NCI-H1092 (cell line): ENCODE data around the gene KRT81.
A peak's percentile ranks its signal among the peaks of the same experiment; 100 is the strongest.
"Not testable (repeated sequence)": the region's sequence is repeated elsewhere in the genome, so short reads cannot be mapped to it uniquely, and the experiment has no call there.

Experiments
- DNase-seq: peaks from one replicate; lab custom pipeline; 2025; lab: John Stamatoyannopoulos, UW

The KRT81 gene

DNA sequence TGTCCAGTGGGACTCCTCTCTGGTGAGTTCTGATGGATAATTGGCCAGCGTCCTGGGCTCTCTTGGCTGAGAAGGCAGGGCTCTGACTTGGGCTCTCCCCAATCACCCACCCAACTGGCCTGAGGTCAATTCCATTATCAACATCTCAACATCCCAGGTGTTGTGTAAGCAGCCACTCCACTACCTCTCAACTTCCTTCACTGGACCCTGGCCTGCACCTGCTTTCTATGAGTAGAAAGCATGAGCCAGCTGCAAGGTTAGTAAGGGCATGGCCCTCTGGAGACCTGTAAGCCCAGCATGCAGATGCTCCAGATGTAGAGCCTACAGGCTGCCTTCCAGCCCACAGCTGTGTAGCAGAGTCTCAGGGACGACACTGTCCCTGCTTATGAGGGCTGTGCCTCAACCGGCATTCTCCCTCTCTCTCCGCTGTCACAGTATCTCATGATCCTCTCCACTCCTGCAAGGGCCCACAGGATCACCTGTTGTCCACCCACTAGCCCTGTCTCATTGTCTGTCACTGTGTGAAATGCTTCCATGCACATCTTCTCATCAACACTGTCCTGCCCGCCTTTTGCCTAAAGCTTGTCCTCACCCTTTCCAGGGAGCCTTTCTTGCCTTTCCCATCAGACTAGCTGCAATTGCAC lies 5.4 kb upstream of the KRT81 start:
- DNase-seq = no peak

- DNase-seq = no peak
These were observed 4.3 kb upstream of the KRT81 start for GRCh38 chr12:52295663-52296062.

DNA sequence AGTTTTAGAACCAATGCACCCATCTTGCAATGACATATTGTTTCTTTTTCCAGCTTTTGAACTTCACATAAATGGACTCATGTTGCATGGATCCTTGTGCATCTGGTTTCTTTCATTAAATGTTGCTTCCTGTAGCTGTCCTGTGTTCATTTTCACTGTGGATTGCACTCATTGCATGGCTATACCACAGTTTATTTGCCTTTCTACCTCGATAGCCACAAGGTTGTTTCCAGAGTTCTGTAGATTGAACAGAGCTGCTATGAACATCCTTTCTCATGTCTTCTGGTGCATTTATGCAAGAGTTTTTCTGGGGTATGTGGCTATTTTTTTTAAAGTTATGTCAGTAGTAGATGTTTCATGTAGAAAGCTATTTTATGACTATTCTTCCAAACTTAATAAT lies 3.5 kb upstream of the KRT81 start:
- DNase-seq = no peak

GRCh38 chr12:52293926-52294325 lies 2.6 kb upstream of the KRT81 start:
- no peak for DNase-seq

- DNase-seq = not testable (repeated sequence)
These were observed 725 bp downstream of the KRT81 start for GRCh38 chr12:52290483-52291134.

DNA sequence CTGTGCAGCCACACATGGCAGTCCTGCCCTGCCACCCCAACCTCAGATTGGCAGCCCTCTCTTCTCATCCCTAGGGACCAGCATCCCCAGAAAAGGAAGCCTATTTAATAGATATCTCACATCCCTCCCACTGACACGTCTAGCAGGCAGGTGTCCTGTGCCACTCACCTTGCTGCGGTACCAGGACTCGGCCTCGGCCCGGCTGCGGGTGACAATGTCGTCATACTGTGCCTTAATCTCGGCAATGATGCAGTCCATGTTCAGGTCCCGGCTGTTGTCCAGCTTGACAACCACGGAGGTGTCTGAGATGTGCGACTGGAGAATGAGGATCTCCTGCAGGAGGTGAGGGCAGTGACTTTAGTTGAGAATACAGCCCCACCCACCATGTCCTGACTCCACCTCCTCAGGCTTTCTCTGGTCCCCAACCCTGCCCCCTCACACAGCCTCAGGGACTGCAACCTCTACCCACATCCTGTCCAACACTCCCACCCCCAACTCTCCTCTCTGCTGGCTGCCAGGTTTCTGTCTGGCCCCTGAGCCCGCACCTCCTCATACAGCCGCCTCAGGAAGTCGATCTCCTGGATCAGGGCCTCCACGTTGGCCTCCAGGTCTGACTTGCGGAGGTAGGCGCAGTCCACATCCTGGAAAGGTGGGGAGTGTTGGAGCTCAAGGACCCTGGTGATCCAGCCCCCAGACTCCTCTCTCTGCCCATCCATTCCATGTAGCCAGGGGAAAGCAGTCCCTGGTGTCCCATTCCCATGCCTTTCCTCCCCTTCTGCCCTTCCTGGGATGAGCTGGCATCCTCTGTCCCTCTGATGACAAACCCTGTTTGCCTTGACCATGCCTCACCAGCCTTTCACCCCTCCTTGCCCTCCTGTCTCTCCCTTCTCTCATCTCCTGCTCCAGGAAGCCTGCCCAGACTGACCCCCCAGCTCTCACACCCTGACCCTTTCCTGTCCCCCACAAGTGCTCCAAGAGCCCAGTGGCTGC lies 3.2 kb downstream of the KRT81 start:
- DNase-seq = not testable (repeated sequence)

DNA sequence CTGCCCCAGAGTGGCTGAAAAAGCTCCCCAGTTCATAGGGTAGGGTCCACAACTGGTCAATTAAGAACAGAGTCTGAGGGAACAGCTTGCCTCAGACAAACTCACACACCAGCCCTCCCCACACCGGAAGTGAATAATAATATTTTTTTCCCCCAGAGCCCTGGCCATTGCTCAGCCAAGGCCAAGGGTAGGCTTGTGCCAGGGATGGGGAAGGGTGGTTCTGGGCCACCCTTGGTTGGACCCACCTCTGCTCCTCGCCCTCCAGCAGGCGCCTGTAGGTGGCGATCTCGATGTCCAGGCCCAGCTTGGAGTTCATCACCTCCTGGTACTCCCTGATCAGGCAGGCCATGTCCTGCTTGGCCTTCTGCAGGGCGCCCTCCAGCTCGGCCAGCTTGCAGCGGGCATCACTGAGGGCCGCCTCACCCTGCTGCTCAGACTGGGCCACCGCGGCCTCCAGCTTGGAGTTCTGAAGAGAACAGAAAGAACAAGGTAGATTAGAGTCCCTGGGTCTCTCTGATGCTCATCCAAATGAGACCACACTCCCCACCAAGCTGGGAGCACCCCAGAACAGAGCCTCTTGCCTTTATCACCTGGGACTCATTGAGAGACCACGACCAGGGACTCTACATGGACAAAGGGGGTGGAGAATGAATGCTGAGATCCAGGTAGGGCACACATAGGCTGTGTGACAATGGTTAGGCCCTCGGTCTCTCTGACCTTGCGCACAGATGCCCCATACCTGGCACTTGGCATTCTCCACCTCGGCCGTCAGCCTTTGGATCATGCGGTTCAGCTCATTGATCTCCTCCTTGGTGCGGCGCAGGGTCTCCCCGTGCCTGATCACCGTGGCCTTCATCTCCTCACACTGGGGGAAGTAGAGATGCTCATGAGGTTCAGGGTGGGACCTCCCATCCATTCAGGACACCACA lies 4.2 kb downstream of the KRT81 start:
- DNase-seq = not testable (repeated sequence)

DNA sequence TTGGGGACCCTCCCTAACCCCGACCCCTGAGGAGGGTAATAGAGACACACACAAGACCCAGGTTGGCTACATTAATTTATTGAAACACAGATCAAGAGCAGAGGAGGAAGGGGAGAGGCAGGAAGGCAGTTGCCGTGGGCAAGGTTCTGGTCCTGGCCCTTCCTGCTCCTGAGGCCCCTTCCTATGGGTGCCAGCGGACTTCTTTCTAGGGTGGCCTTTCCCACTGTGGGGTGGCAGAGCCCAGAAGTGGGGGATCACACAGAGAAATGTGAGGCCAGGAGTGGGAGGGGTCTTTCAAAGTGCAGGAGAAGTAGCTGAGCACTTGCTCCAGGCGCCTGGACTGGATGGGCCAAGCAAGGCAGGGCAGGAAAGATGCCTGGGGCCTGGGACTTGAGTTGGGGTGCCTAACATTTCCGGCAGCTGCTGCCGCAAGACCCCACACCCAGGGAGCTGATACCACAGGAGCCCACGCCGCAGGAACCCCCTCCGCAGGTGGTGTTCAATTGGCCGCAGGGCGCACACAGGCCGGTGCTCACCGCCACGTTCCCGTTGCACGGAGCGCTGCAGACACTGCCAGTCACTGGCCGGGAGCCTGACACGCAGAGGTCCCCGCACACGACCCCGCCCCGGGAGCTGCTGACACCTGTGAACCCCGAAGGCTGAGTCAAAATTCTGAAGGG lies 5.3 kb downstream of the KRT81 start:
- no peak for DNase-seq

DNA sequence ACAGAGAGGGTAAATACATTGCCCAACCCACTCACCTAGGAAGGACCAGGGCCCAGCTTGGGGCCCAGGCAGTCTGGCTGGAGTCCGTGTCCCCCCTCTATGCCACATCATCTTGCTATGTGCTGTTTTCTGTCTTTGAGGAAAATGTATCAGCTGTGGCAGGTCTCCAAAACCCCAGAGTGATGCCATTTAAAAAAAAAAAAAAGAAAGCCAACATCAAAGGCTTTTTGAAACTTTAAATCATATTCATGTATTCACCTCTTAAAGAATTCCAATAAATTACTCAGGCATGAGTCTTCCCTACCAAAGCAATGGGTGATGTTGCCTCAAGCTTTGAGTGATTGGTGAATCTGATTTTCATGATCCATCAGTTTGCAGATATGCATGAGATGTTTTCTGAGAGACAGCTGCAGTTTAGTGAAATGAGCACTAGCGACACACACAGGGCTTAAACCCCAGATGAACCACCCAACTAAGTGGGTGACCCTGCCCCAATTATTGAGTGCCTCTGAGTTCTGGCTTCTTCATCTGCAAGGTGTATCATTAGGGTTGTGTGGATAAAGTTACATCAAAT lies 6.1 kb downstream of the KRT81 start:
- DNase-seq = no peak

- no peak for DNase-seq
These were observed 6.7 kb downstream of the KRT81 start for GRCh38 chr12:52284562-52285171.

DNA sequence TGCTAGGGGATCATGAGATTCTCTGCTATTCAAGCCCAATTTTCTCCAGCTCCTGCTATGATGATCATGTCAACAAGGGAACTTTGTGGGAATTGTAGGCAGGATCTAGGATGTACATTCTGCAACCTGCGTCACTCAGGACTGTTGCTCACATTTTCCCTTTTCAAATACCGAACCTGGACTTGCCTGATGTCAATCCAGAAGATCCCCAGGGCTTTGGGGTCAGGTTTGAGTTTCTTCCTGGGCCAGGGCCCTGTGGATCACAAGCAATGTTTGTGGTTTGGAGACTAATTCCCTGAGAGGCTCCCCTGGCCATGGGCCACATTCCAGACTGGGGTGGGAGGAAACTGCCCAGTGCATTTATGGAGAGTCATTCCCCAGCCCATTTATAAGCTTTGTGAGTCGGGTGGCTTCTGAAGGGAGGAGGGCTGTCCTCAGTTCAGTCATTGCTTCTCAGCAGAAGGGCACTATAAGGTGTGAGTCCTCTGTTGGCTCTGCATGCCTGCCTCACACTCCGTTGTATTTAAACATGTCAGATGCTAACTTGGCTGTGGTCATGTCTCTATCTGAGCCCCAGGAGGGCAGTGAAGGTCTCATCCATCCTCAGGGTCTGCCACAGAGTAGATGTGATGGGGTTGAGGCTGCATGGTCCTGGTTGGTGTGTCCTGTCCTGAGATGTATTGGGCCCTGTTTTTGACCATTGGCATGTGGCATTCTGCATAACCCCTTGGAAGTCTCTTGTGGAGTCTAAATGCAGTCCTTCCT lies 10.4 kb downstream of the KRT81 start:
- no peak for DNase-seq

- DNase-seq = no peak
These were observed 11.0 kb downstream of the KRT81 start for GRCh38 chr12:52280319-52280795.

GRCh38 chr12:52279422-52280318 lies 11.7 kb downstream of the KRT81 start:
- no peak for DNase-seq

DNA sequence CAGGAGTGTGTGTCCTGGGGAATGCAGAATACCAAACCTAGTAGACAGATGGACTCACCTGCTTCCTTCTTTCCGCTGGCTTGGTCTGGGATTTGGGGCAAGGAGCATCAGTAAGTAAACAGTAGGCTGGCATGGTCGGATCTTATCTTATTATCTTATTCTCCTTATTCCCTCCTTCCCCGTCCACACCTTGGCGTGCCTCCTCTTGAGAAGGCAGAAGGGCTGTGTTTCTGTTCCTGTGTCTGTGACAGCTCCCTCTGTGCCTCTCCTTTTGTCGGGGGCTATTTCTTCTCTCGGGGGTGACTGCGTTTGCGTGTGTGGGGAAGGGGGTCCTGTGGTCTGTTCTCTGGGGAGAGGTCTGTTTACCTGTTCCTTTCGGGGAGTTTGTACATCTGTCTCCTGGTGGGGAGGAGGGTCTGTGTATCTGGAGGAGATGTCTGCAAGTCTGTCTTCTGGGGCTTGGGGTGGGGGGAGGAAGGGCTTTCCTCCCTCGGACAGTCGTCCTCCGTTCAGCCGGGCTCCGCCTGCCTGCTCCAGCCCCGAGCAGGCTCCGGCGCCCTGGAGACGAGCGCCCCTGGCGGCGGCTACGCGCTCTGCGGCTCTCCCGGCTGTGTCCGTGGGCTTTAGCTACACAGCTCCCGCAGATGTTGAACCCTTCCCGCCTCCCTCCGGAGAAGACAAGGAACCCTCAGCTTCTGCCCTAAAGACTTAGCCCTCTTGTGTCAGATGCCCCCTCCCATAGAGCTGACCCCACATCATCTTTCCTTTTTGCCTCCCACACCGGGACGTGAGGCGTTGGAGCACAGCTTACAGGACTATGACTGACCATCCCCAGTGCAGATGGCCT lies 12.5 kb downstream of the KRT81 start:
- peak; percentile 38 for DNase-seq

GRCh38 chr12:52277486-52278245 lies 13.7 kb downstream of the KRT81 start:
- DNase-seq = no peak

DNA sequence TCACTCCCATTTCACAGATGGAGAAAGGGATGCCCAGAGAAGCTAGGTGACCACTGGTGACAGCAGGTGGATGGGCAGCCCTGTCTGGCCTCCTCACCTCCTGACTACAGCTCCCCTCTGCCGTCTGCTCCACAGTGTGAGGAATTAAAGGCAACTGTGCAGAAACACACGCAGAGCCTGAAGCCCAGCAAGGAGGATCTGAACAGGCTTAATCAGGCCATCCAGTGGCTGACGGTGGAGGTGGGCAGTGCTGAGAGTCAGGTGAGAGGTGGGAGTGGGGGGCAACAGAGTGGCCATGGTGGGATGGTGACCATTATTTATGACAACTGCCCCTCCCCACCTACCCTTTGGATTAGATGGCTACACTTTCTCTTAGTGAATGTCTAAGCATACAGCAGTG lies 15.6 kb downstream of the KRT81 start:
- DNase-seq = no peak
